Measurements from ENCODE around the gene CREB1.

CREB1 gene

DNA sequence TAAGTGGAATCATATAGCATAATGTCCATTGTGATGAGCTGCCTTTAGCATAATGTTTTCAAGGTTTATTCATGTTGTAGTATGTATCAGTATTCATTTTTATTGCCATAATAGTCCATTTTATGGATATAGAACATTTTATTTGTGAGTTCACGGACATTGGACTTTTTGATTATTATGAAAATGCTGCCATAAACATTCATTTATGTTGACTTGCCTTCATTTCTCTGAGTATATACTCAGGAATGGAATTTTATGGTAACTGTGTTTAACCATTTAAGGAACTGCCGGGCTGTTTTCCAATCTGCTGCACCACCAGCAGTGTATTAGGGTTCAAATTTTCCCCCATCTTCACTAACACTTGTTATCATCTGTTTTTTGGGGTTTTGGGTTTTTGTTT, 12.2 kb downstream of the CREB1 start:
- no peak for DNase-seq (ENCODE audit: low read depth, low spot score)

GRCh38 chr2:207543272-207543671, 13.5 kb downstream of the CREB1 start:
- no peak for DNase-seq (ENCODE audit: low read depth, low spot score)

DNA sequence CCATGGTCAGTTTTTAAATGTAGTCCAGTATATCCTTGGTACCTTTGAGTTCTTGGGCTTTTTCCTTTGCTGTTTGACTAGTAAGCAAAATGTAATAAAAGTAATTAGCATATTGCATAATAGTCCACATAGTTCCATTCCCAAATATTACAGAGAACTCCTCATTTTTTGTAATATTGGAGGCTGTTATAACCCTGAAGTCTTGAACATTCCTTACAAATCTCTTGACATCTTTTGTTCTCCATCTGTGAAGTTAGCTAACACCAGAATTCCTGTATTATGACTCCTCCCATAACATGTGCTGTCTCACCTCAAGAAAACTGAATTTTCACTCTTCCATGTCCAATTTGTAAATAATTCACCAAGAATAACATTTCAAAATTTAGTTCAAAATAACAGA, 17.1 kb downstream of the CREB1 start:
- DNase-seq (ENCODE audit: low read depth, low spot score): no peak

DNA sequence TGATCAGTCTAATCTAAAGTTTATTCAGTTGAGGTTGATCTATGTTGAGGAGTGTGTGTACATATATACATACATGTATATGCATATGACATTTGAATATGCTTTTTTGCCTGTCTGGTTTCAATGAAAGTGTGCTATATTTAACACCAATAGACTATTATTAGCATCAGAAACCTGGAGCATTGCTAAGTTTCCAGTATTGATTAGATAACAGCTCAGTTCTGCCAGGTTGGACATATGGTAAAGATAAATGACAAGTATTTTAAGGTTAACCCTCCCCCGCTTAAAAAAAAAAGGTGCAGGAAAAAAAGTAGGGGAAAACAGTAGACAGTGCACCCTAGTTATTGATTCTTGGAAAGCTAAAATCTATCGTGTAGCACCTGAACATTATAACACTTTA, 19.4 kb downstream of the CREB1 start:
- DNase-seq (ENCODE audit: low read depth, low spot score): no peak

- DNase-seq (ENCODE audit: low read depth, low spot score): no peak
Measured at GRCh38 chr2:207558079-207558491, 28.3 kb downstream of the CREB1 start.

DNA sequence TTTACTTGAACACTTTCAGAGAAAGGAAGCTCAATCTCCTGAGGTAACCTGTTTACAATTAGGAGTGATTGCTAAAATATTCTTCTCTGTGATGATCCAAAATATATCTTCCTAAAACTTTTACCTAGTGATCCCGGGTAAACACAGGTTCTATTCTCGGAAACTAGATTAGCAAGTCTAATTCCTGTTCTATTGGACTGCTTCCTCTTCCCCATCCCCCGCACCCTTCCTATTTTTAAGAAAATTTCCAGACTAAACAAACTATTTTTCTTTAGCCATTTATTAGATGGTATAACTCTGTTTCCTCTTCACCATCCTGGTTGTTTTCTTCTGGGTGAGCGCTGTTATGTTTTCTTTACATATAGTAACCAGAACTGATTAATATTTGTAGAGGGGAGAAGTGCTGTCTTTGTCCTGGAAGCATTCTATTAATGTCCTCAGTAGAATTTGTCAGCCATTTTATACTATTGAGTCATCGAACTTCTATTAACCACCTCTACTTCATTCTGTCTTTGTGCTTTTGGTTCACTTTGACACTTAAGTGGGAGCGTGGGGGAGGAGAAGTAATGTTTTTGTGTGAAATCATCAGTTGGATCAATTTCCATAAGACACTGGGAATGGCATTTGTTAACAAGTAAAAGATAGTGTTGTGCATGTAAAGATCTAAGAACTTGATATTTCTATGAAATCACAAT, 31.8 kb downstream of the CREB1 start:
- DNase-seq (ENCODE audit: low read depth, low spot score): peak; percentile 44

DNA sequence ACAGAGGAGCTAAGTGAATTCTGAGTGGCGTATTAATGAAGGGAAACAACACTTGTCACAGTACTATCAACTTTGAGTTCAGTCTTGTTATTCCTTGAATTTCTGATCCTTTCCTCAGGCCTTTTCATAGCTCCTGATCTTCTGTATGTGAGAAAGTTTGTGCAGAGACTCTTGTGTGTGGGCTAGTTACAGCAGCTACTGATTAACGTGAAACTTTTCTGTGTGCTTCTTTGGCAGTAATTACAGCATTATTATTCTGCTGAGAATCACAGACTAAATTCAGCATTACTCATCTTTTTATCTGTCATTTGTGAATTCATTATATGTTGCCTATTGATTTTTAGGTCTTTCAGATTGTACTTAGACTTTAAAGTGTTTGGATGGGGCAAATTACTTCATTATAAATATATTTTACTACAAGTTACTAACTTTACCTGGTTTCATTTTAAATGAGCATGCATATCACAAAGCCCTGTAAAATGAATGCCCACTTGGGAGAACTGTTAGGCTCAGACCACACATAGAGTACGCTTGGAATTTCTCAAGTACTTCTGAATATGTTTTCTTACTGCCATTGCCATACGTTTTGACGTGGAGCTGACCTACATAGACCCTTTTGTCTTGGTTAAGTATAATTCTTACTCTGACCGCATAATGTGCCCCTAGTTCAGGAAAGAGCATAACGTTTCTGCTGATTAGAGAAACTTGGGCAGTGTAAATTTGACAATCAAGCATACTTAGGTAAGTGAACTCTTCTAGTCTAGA, 36.2 kb downstream of the CREB1 start:
- no peak for DNase-seq (ENCODE audit: low read depth, low spot score)

- no peak for DNase-seq (ENCODE audit: low read depth, low spot score)
Measured at GRCh38 chr2:207567671-207568070, 37.9 kb downstream of the CREB1 start.

DNA sequence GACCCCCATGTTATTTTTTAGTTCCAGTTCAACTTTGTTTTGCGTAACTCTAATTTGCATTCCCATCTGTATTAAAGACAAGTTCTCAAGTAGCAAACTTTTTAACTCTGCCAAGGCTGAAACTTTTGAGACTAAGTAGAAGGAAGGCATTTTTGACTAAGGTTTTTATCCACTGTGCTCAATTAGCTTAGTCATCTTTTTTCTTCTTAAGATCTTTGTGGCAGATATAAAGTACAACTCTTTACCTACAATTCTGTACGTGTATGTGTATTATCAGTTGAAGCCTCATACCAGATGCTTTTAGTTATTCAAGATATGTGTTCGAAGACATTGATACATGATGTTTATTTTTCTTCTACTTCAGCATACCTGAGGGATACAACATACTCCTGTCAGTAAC, 41.6 kb downstream of the CREB1 start:
- DNase-seq (ENCODE audit: low read depth, low spot score): no peak

DNA sequence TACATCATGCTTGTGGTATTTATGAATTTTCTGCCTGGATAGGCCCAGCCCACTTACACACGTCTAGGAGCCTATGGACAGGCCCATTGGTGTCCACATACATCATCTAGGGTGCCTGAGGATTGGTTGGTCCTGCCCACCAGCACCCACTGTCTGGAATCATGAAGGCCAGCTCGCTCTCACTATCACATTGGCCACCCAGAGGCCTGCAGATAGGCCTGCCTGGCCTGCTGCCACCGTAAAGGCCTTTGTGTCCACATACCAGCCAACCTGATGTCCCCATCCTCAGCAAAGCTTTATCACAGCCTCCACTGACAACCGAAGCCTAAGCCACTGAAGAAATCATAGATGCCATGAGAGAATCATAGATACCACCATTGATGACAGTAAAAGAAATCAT, 55.2 kb downstream of the CREB1 start:
- DNase-seq (ENCODE audit: low read depth, low spot score): no peak

DNA sequence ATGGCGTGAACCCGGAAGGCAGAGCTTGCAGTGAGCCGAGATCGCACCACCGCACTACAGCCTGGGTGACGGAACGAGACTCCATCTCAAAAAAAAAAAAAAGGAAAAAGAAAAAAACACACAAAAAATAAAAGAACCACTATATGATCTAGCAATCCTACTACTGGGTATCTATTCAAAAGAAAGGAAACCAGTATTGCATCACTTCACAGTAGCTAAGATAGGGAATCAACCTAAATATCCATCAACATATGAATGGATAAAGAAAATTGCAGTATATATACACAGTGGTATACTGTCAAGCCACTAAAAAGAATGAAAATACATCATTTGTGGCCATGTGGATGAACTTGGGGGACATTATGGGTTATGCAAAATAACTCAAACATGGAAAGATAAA, 57.5 kb downstream of the CREB1 start:
- DNase-seq (ENCODE audit: low read depth, low spot score): no peak

DNA sequence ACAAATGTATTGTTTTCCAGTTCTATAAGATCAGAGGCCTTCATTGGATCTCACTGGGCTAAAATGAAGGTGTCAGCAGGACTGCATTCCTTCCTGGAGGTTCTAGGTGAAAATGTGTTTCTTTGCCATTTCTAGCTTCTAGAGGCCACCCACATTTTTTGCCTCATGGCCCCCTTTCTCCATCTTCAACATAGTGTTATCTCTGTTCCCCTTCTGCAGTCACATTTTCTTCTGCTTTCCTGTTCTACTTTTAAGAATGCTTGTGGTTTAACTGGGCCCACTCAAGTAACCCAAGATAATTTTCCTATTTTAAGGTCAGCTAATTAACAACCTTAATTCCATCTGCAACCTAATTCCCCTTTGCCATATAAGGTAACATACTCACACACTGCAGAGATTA, 59.4 kb downstream of the CREB1 start:
- DNase-seq (ENCODE audit: low read depth, low spot score): no peak

- no peak for DNase-seq (ENCODE audit: low read depth, low spot score)
Measured at GRCh38 chr2:207593277-207593676, 63.5 kb downstream of the CREB1 start.

- DNase-seq (ENCODE audit: low read depth, low spot score): no peak
Measured at GRCh38 chr2:207594264-207594663, 64.5 kb downstream of the CREB1 start.

- no peak for DNase-seq (ENCODE audit: low read depth, low spot score)
Measured at GRCh38 chr2:207594731-207595130, 65.0 kb downstream of the CREB1 start.

DNA sequence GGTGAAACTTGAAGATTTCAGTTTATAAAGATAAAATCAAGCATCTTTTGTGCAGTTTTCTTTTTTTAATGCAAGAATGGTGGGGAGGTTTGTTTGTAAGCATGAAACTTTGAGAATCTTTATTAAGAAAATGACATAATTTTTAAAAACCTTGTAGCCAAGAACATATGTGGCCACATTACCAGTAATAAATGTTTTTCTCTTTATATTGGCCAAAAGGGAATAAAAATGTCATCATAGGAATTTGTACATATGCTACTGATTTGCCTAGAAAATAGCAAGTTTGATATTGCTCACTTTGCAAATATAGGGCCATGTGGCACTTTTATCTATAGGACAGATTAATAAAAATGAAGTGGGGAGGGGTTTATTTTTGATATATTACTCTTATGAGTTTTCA, 69.9 kb downstream of the CREB1 start:
- no peak for DNase-seq (ENCODE audit: low read depth, low spot score)

DNA sequence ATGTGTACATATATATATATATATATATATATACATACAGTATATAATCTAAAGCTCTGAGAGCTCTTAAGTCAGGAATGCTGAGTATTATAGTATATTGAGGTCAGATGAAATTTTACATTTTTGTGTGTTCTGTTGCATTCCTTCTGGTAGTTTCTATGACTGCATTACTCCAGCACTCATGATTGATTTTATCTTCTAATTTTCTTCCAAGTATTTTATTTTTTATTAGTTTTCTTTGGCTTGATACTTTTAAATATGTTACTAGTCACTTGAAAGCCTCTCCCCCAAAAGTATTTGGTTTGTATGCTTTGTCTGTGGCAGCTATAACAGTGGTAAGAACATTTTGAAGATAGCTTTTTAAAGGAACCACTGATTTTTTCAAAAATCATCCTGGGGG, 70.5 kb downstream of the CREB1 start:
- no peak for DNase-seq (ENCODE audit: low read depth, low spot score)

- no peak for DNase-seq (ENCODE audit: low read depth, low spot score)
Measured at GRCh38 chr2:207601774-207602173, 72.0 kb downstream of the CREB1 start.

DNA sequence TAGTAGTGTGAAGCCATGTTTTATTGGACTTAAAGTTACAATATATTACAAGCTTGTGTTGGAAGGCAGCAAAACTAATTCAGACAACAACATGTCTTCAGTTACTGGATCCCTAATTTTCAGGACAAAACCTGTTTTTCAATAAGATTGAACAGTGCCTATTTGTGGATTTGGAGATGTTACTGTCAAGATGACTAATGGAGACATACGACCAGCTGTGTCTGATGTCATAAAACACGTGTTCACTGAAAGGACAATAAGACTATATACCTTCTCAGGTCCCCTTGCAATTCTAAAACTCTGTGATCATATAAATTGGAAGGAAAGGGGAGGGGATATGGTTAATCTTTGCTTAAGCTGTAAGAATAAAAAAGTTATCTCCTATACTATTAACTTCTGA, 73.7 kb downstream of the CREB1 start:
- no peak for DNase-seq (ENCODE audit: low read depth, low spot score)

- DNase-seq (ENCODE audit: low read depth, low spot score): no peak
Measured at GRCh38 chr2:207606399-207606798, 76.6 kb downstream of the CREB1 start.

GRCh38 chr2:207606829-207607228, 77.1 kb downstream of the CREB1 start:
- DNase-seq (ENCODE audit: low read depth, low spot score): no peak

GRCh38 chr2:207612714-207613113, 83.0 kb downstream of the CREB1 start:
- DNase-seq (ENCODE audit: low read depth, low spot score): no peak

DNA sequence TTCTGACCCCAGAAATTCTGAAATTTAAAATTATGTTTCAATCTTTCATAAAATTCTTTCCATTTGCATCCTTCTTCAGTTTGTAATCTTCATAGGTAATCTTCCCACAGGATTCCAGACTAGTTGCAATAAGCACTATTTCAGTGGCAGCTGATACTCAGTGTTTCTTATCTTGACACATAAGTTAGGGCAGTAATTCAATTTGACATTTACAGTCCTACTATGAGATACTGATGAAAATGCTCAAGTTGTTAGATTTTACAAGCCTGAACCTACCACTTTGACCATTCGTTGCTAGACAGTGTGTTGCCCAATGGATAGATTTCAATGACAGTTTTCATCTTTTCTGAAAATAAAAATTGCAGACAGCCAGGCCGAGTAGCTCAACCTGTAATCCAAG, 85.1 kb downstream of the CREB1 start:
- no peak for DNase-seq (ENCODE audit: low read depth, low spot score)
